C4-2B (cell line): ENCODE results near the gene PTPRF.

Source experiments
- CTCF ChIP-seq: fragments of 450-650 bp; conservative IDR thresholded peaks from 2 replicates; pipeline ENCODE4 v1.5.1; 2017; ENCODE audit warnings: mild to moderate bottlenecking
- ZFX ChIP-seq: fragments of 450-650 bp; IDR thresholded peaks from 2 replicates; pipeline ENCODE4 v1.6.1; 2017

- TF ChIP-seq CTCF (no peak), ZFX (no peak)
Measured at GRCh38 chr1:43611950-43612349, 81.3 kb downstream of the PTPRF start.
